Neural cell (in vitro differentiated cells): ENCODE measurements around the gene AZU1. TPM values are rescaled to one million over a fixed set of nuclear protein-coding genes. Genes with fewer than 3 reads are reported as not detected.

Experiments
- H2AFZ ChIP-seq: fragments of 200-600, 300-800 bp; sonication (generic), shearing (Covaris generic); 2 replicates; pipeline ENCODE4 v1.6.0; 2014; ENCODE audit warnings: low read depth, mild to moderate bottlenecking, antibody characterized with exemption, low read length, moderate library complexity
- H3F3A ChIP-seq: fragments of 200-600 bp; shearing (Covaris generic); 2 replicates; pipeline ENCODE4 v1.6.1; 2016; ENCODE audit warnings: mild to moderate bottlenecking, moderate library complexity, mixed read lengths, antibody characterized with exemption, low read length; ENCODE audit not compliant: insufficient read depth, poor library complexity, severe bottlenecking
- H3K27ac ChIP-seq: fragments of 200-600, 300-800 bp; sonication (generic), shearing (Covaris generic); 2 replicates; pipeline ENCODE4 v1.5.1; 2014; ENCODE audit warnings: mild to moderate bottlenecking, low read length, moderate library complexity
- H3K27me3 ChIP-seq: fragments of 300-800, 200-600 bp; sonication (generic), shearing (Covaris generic); 2 replicates; pipeline ENCODE4 v1.6.0; 2014; ENCODE audit warnings: mild to moderate bottlenecking, low read depth, low read length, moderate library complexity; ENCODE audit not compliant: insufficient read depth
- H3K36me3 ChIP-seq: fragments of 300-800, 200-600 bp; sonication (generic), shearing (Covaris generic); 2 replicates; pipeline ENCODE4 v1.5.1; 2014; ENCODE audit warnings: mild to moderate bottlenecking, antibody characterized with exemption, low read length, moderate library complexity; ENCODE audit not compliant: insufficient read depth
- H3K4me2 ChIP-seq: fragments of 300-800, 200-600 bp; sonication (generic), shearing (Covaris generic); 2 replicates; pipeline ENCODE4 v1.6.0; 2014; ENCODE audit warnings: mild to moderate bottlenecking, low read length
- H3K4me3 ChIP-seq: fragments of 300-800, 200-600 bp; sonication (generic), shearing (Covaris generic); 2 replicates; pipeline ENCODE4 v1.5.1; 2014; ENCODE audit warnings: mild to moderate bottlenecking, low read length, moderate library complexity
- H3K79me2 ChIP-seq: fragments of 200-600 bp; shearing (Covaris generic); replicated peaks from 2 replicates; pipeline ENCODE4 v1.6.0; 2014; ENCODE audit warnings: mild to moderate bottlenecking, low read length, moderate library complexity; ENCODE audit not compliant: insufficient read depth
- H3K9ac ChIP-seq: fragments of 300-800, 200-600 bp; sonication (generic), shearing (Covaris generic); 2 replicates; pipeline ENCODE4 v1.6.1; 2016; ENCODE audit warnings: mild to moderate bottlenecking, low read length, mixed read lengths
- H3K9me2 ChIP-seq: fragments of 200-600 bp; shearing (Covaris generic); 2 replicates; pipeline ENCODE4 v1.6.1; 2016; ENCODE audit warnings: mild to moderate bottlenecking, low read length, mixed read lengths; ENCODE audit not compliant: insufficient read depth
- H3K9me3 ChIP-seq: fragments of 200-600, 300-800 bp; sonication (generic), shearing (Covaris generic); 2 replicates; pipeline ENCODE4 v1.6.1; 2016; ENCODE audit warnings: mild to moderate bottlenecking, mixed run types, low read length, moderate library complexity, mixed read lengths
- H4K20me1 ChIP-seq: fragments of 200-600 bp; shearing (Covaris generic); 2 replicates; pipeline ENCODE4 v1.6.1; 2016; ENCODE audit warnings: mild to moderate bottlenecking, mixed run types; ENCODE audit not compliant: insufficient read depth
- CTCF ChIP-seq: fragments of 450-650 bp; IDR thresholded peaks from 2 replicates; pipeline ENCODE4 v1.5.1; 2014; ENCODE audit warnings: antibody characterized with exemption, mild to moderate bottlenecking, moderate library complexity; ENCODE audit not compliant: poor library complexity, severe bottlenecking
- EP300 ChIP-seq: fragments of 450-650 bp; conservative IDR thresholded peaks from 2 replicates; pipeline ENCODE4 v1.6.1; 2014; ENCODE audit warnings: antibody characterized with exemption, mild to moderate bottlenecking, moderate library complexity; ENCODE audit not compliant: poor library complexity, severe bottlenecking
- EZH2 ChIP-seq: fragments of 200-600, 300-800 bp; shearing (Covaris generic), sonication (generic); IDR thresholded peaks from 2 replicates; pipeline ENCODE4 v1.6.1; 2014; ENCODE audit warnings: antibody characterized with exemption, low read length, borderline replicate concordance, mild to moderate bottlenecking; ENCODE audit not compliant: insufficient read depth, poor library complexity, severe bottlenecking
- MXI1 ChIP-seq: fragments of 450-650 bp; conservative IDR thresholded peaks from 2 replicates; pipeline ENCODE4 v1.6.1; 2014; ENCODE audit warnings: antibody characterized with exemption, mild to moderate bottlenecking; ENCODE audit not compliant: poor library complexity, severe bottlenecking
- POLR2AphosphoS5 ChIP-seq: IDR thresholded peaks from 2 replicates; pipeline ENCODE4 v1.6.1; 2012
- RAD21 ChIP-seq: fragments of 450-650 bp; conservative IDR thresholded peaks from 2 replicates; pipeline ENCODE4 v1.6.1; 2014; ENCODE audit warnings: antibody characterized with exemption, mild to moderate bottlenecking, moderate library complexity
- REST ChIP-seq: IDR thresholded peaks from 2 replicates; pipeline ENCODE4 v1.6.1; 2012; ENCODE audit warnings: borderline replicate concordance
- SMC3 ChIP-seq: fragments of 450-650 bp; conservative IDR thresholded peaks from 2 replicates; pipeline ENCODE4 v1.6.1; 2014; ENCODE audit warnings: antibody characterized with exemption, mild to moderate bottlenecking, moderate library complexity; ENCODE audit not compliant: poor library complexity
- TAF1 ChIP-seq: IDR thresholded peaks from 2 replicates; pipeline ENCODE4 v1.6.1; 2012; ENCODE audit warnings: low read depth
- polyA plus RNA-seq: library from polyadenylated mRNA; depleted of rRNA; stranded (reverse); fragments of >200 nt; gene quantifications from 2 replicates; pipeline ENCODE4 v1.2.3, GENCODE V29; 2014

The AZU1 gene
- polyA plus RNA-seq, 1 donor from 2014 or later = 1.1 TPM

- H3K4me2 ChIP-seq = no peak within 1 kb of the TSS
Observed at GRCh38 chr19:858868-859843, 31.5 kb downstream of the AZU1 start, which contains the start of gene CFD. Gene CFD (plus strand): TSS chr19:859664. CDS start chr19:859690, 26 bp downstream.

DNA sequence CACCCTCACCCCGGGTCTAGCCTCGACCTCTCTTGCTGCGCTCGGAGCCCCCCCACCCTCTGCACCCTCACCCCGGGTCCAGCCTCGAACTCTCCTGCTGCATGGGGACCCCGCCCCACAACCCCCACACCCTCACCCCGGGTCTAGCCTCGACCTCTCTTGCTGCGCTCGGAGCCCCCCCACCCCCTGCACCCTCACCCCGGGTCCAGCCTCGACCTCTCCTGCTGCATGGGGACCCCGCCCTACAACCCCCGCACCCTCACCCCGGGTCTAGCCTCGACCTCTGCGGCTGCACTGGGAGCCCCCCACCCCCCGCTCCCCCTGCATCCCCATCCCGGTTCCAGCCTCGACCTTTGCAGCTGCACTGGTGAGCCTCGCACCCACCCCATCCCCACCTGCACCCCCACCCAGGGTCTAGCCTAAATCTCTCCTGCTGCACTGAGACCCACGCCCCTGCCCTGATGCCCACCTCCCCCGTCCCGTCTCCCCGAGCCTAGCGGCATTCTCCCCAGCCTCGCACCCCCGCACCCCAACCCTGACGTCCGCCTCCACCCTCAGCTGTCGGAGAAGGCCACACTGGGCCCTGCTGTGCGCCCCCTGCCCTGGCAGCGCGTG is 33.6 kb downstream of the AZU1 start:
- no peak for TF ChIP-seq EP300
- TF ChIP-seq POLR2AphosphoS5 = no peak
- no peak for TF ChIP-seq CTCF
- TF ChIP-seq RAD21 = no peak
- no peak for TF ChIP-seq TAF1
- no peak for TF ChIP-seq REST
- no peak for TF ChIP-seq MXI1
- TF ChIP-seq SMC3 = no peak
- TF ChIP-seq EZH2 = no peak
- Histone ChIP-seq H3K9me3 (no peaks in the 10 kb centered on the region), H3K9me2 (no peaks in the 10 kb centered on the region), H4K20me1 (no peaks in the 10 kb centered on the region), H3K27ac (no peak overlapping the region), H2AFZ (no peak overlapping the region), H3K27me3 (peaks cover 36% of the 10 kb centered on the region), H3K4me2 (no peak overlapping the region), H3F3A (no peaks in the 10 kb centered on the region), H3K4me3 (peak overlapping the region; percentile 46), H3K36me3 (no peaks in the 10 kb centered on the region), H3K9ac (no peak overlapping the region), H3K79me2 (no peaks in the 10 kb centered on the region)

More at GRCh38 chr19:858868-859843, 31.5 kb downstream of the AZU1 start, which contains the start of gene CFD:
- Histone ChIP-seq H3K4me3 (peak within 1 kb of the TSS; percentile 58), H3K79me2 (no peaks in the 10 kb centered on the region), H4K20me1 (no peaks in the 10 kb centered on the region), H3K27ac (no peak within 1 kb of the TSS), H3K9me3 (no peaks in the 10 kb centered on the region), H3F3A (no peaks in the 10 kb centered on the region), H2AFZ (no peak within 1 kb of the TSS), H3K9me2 (no peaks in the 10 kb centered on the region), H3K27me3 (peaks cover 36% of the 10 kb centered on the region), H3K36me3 (no peaks in the 10 kb centered on the region), H3K9ac (no peak within 1 kb of the TSS)
- TF ChIP-seq SMC3 = no peak
- TF ChIP-seq EZH2 = no peak
- TF ChIP-seq EP300 = no peak
- no peak for TF ChIP-seq REST
- no peak for TF ChIP-seq POLR2AphosphoS5
